Lower leg skin (tissue), 3 donors: ENCODE data around the gene LYRM9.
"Not testable (repeated sequence)": the region's sequence is repeated elsewhere in the genome, so short reads cannot be mapped to it uniquely, and the experiment has no call there.

ENCODE experiments used
- POLR2A ChIP-seq, 2 donors: fragments of 450-650 bp; IDR thresholded peaks; one replicate each; pipeline ENCODE4 v1.6.1; 2016 to 2017; ENCODE audit warnings: antibody characterized with exemption in 2 of 2, mild to moderate bottlenecking in 1 of 2, moderate library complexity in 1 of 2
- TF ChIP-seq, protein P1 (sequence below), 3 donors: fragments of 450-650 bp; IDR thresholded peaks; one replicate each; pipeline ENCODE4 v1.5.1; 2016; ENCODE audit warnings: antibody characterized with exemption in 3 of 3, mild to moderate bottlenecking in 3 of 3, moderate library complexity in 2 of 3

DNA sequence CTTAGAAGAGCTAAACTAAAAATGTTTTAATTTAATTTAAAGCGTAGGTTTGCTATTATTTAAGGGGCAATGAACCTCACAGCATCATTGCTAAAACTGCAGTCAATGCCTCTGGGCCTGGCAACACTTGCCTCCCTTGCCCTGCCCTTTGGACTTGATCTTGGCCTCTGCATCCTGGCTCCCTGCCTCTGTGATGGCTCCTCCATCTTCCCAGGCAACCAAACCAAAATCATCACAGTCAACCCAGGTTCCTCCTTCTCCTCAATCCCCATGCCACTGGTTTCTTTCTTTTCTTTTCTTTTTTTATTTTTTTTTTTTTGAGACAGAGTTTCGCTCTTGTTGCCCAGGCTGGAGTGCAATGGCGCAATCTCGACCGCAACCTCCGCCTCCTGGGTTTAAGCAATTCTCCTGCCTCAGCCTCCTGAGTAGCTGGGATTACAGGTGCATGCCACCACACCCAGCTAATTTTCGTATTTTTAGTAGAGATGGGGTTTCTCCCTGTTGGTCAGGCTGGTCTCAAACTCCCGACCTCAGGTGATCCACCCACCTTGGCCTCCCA is 6.7 kb downstream of the LYRM9 start:
- TF ChIP-seq, protein P1, sequence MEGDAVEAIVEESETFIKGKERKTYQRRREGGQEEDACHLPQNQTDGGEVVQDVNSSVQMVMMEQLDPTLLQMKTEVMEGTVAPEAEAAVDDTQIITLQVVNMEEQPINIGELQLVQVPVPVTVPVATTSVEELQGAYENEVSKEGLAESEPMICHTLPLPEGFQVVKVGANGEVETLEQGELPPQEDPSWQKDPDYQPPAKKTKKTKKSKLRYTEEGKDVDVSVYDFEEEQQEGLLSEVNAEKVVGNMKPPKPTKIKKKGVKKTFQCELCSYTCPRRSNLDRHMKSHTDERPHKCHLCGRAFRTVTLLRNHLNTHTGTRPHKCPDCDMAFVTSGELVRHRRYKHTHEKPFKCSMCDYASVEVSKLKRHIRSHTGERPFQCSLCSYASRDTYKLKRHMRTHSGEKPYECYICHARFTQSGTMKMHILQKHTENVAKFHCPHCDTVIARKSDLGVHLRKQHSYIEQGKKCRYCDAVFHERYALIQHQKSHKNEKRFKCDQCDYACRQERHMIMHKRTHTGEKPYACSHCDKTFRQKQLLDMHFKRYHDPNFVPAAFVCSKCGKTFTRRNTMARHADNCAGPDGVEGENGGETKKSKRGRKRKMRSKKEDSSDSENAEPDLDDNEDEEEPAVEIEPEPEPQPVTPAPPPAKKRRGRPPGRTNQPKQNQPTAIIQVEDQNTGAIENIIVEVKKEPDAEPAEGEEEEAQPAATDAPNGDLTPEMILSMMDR (IDR thresholded peaks at IDR 0.05): not testable (repeated sequence)
- not testable (repeated sequence) for TF ChIP-seq POLR2A (IDR thresholded peaks at IDR 0.05)
